K562 treated with DMSO at 1 percent for 24 hours (cell line): ENCODE results near the gene TIGD3. TPM values are rescaled to one million over a fixed set of nuclear protein-coding genes. Genes with fewer than 3 reads are reported as not detected.

Experiments used
- total RNA-seq: library from RNA; unstranded; fragments of 300-600 nt; gene quantifications from 2 replicates; pipeline ENCODE4 v1.2.3, GENCODE V29; 2022; ENCODE audit warnings: low read depth; ENCODE audit not compliant: insufficient read depth

Gene TIGD3, protein sequence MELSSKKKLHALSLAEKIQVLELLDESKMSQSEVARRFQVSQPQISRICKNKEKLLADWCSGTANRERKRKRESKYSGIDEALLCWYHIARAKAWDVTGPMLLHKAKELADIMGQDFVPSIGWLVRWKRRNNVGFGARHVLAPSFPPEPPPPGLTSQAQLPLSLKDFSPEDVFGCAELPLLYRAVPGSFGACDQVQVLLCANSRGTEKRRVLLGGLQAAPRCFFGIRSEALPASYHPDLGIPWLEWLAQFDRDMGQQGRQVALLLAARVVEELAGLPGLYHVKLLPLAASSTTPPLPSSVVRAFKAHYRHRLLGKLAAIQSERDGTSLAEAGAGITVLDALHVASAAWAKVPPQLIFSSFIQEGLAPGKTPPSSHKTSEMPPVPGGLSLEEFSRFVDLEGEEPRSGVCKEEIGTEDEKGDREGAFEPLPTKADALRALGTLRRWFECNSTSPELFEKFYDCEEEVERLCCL
- total RNA-seq: 6.7 and 8.9 TPM in 2 replicates

GRCh38 chr11:65354265-65355012 is at the start of gene TIGD3:
Gene TIGD3 (plus strand): TSS chr11:65354751. CDS start chr11:65355809, 1,058 bp downstream.

DNA sequence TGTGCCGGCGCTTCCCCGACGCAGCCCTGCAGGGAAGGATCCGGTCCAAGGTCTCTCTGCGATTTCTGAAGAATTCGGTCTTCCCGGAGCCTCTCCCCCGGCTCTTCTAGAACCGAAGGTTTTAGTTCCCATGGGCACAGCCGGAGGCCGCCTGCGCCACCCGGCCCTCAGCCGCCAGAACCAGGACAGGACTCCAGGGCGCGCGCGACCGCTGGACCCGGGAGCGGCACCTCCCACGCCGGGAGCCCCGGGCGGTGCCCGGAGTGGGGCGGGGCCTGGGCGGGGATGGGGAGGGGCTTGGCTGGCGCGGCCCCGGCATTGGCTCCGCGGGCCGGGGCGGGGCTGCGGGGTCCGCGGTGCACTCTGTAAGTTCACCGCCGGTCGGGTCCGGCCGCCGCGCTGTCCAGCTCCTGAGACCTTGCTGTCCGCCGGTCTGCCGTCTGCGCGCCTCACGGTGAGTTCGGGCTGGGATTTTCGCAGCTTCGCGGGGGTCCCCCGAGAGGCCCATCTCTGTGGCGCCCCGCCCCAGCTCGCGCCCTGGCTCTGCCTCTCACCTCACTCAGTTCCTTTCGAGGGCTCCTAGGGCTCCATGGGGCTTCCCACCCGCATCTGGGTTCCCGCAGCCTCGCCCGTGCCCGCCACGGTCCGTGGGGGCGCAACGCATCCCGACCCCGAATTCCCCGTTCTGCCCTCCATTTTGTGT is 39.9 kb upstream of the TIGD3 start, which contains the start of gene CDC42EP2:
CDC42EP2 (plus strand) TSS at position 366 of the 703 bp plus-strand sequence. CDS start 6,033 bp downstream, outside the sequence.

DNA sequence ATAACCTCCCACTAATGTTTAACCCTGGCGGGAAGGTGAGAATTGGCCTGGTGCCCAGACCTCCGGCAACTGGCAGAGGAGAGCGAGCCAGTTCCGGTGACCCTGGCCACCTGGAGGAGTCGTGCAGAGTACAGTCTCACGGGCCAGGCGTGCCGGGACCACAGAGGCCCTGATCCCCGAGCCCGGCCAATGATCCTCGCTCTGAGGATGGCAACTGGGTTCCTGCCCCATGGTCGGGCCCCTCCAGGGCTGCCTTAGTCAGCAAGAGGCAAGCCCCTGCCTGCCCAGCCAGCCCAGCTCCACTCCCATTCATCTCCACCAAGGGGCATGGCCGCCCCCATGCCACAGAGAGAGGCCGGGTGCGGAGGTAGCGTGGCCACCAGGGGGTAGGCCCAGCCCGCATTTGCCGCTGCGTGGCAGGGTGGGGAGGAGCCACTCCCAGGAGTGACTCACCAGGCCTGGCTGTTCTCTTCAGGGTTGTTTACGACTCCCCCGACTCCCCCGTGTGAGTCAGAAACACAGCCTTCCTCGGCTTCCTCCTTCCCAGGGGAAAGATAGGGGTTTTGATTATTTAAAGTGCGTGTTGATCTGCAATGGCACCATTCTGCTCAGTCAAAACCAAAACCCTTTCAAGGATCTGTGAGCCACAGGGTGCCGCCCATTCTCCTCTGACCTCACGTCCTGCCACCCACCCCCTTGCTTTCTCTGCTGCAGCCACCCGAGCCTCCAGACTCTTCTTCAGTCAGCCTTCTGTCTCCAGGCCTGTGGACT is 27.7 kb downstream of the TIGD3 start, which contains the start of gene SLC25A45:
SLC25A45 (minus strand) TSS at position 614 of the 771 bp plus-strand sequence. CDS start 695 bp downstream, outside the sequence.

DNA sequence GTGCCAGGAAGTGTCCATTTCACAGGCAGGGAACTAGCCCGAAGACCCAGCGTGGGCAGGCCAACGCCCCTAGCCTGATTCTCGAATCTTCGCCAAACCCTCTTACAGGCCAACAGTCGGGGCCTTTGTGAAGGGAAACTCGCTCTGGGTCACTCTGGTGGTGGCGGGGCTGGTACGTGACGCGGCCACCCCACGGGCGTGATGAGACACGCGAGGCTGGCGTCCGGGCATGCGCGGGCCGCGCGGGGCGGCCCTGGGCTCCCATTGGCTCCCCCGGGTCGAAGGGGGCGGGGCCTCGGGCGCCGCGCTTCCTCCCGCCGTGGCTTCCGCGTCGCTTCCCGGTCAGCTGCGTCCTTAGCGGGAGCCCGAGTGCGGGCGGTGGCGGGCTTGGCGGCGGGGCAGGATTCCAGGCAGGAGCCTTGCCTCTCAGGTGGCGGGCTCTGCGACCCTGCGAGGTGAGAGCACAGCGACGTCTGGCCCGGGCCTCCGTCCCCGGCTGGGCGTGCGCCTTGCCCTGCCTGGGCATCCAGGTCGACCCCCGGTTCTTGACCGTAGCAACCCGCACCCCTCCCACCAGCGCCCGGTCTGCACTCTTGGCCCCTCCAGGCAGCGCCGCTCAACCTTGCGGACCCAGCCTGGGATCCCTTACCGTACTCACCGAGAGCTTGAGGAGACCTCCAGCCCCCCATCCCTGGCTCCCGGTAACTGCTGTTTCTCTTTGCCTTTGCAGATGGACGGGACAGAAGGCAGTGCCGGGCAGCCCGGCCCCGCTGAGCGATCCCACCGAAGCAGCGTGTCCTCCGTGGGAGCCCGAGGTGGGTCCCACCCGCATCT is 32.0 kb downstream of the TIGD3 start, which contains the start of gene FRMD8:
FRMD8 (plus strand) TSS at position 331 of the 834 bp plus-strand sequence; CDS start at position 731, 400 bp downstream.

Other genes with a start within 250 kb of the TIGD3 start
- gene TM7SF2, start 242.9 kb upstream of the TIGD3 start, total RNA-seq: 34.6 and 41.2 TPM in 2 replicates
- 52.0 and 61.4 TPM in 2 replicates for gene ZNHIT2, start 237.1 kb upstream of the TIGD3 start, total RNA-seq
- 1,172 and 1,237 TPM in 2 replicates for gene FAU, start 232.6 kb upstream of the TIGD3 start, total RNA-seq
- gene MRPL49, start 232.4 kb upstream of the TIGD3 start, total RNA-seq: 82.6 and 89.4 TPM in 2 replicates
- gene SYVN1, start 220.2 kb upstream of the TIGD3 start, total RNA-seq: 60.9 and 64.4 TPM in 2 replicates
- gene SPDYC, start 184.5 kb upstream of the TIGD3 start, total RNA-seq: 24.4 and 27.1 TPM in 2 replicates
- 212 and 218 TPM in 2 replicates for gene CAPN1, start 172.8 kb upstream of the TIGD3 start, total RNA-seq
- 36.6 and 45.4 TPM in 2 replicates for gene POLA2, start 92.8 kb upstream of the TIGD3 start, total RNA-seq
- gene CDC42EP2, start 39.9 kb upstream of the TIGD3 start, total RNA-seq: 3.8 and 8.0 TPM in 2 replicates
- gene DPF2, start 20.9 kb upstream of the TIGD3 start, total RNA-seq: 67.3 and 67.9 TPM in 2 replicates
- gene SLC25A45, start 27.9 kb downstream of the TIGD3 start, total RNA-seq: 2.3 and 3.4 TPM in 2 replicates
- gene FRMD8, start 31.9 kb downstream of the TIGD3 start, total RNA-seq: 63.0 and 66.6 TPM in 2 replicates
- 25.4 and 31.8 TPM in 2 replicates for gene NEAT1, start 68.0 kb downstream of the TIGD3 start, total RNA-seq
- 92.6 and 97.2 TPM in 2 replicates for gene MALAT1, start 144.3 kb downstream of the TIGD3 start, total RNA-seq
- gene SCYL1, start 170.3 kb downstream of the TIGD3 start, total RNA-seq: 135 and 143 TPM in 2 replicates
- 42.3 and 45.8 TPM in 2 replicates for gene LTBP3, start 203.6 kb downstream of the TIGD3 start, total RNA-seq
- 65.6 and 76.3 TPM in 2 replicates for gene ZNRD2, start 215.7 kb downstream of the TIGD3 start, total RNA-seq
- 140 and 142 TPM in 2 replicates for gene FAM89B, start 217.8 kb downstream of the TIGD3 start, total RNA-seq
- 83.0 and 84.8 TPM in 2 replicates for gene EHBP1L1, start 221.3 kb downstream of the TIGD3 start, total RNA-seq
- gene KCNK7, start 241.0 kb downstream of the TIGD3 start, total RNA-seq: 4.0 and 4.8 TPM in 2 replicates